ENCODE results near the gene ADCYAP1.

ADCYAP1 gene

DNA sequence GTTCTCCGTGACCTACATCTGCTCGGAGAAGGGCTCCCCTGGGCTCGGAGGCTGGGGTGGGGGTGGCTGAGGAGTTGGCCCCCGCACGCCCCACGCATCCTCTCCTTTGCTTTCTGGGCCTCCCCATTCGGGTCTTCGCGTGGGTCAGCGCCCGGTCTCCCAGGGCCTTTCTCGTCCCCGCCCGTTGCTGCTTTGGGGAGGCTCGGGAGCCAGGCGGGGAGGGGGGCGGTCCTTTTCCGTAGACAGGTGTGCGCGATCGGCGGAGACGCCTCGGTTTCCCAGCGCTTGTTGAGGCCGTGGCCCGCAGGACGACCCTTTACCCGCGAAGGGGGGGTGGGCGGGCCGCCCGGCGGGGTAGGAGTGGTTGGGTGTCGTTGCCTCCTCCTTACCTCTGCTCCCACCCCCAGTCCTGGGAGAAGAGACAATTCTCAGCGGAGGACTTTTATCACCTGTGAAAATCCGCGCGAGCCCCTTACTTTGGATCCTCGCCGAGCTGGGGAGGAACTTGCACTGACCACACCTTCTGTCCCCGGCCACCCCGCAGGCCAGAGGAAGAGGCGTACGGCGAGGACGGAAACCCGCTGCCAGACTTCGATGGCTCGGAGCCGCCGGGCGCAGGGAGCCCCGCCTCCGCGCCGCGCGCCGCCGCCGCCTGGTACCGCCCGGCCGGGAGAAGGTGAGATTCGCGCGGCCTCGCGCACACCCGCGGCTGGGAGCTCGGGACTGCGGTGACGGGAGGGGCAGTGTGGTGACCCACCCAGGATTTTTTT, 2.6 kb downstream of the ADCYAP1 start:
- Mint-ChIP-seq H3K27me3 (ENCODE audit: low read depth, poor library complexity) (peaks cover 99% of the 10 kb centered on the region), H3K4me1 (peaks cover 34% of the 10 kb centered on the region), H3K9me3 (peaks cover 7% of the 10 kb centered on the region), H3K36me3 (ENCODE audit: low read depth) (no peaks in the 10 kb centered on the region), H3K27ac (no peak overlapping the region), H3K4me3 (peak overlapping the region; percentile 79)
- peak; percentile 67 for DNase-seq
- TF ChIP-seq, protein P1, sequence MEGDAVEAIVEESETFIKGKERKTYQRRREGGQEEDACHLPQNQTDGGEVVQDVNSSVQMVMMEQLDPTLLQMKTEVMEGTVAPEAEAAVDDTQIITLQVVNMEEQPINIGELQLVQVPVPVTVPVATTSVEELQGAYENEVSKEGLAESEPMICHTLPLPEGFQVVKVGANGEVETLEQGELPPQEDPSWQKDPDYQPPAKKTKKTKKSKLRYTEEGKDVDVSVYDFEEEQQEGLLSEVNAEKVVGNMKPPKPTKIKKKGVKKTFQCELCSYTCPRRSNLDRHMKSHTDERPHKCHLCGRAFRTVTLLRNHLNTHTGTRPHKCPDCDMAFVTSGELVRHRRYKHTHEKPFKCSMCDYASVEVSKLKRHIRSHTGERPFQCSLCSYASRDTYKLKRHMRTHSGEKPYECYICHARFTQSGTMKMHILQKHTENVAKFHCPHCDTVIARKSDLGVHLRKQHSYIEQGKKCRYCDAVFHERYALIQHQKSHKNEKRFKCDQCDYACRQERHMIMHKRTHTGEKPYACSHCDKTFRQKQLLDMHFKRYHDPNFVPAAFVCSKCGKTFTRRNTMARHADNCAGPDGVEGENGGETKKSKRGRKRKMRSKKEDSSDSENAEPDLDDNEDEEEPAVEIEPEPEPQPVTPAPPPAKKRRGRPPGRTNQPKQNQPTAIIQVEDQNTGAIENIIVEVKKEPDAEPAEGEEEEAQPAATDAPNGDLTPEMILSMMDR (IDR thresholded peaks at IDR 0.05): no peak

DNA sequence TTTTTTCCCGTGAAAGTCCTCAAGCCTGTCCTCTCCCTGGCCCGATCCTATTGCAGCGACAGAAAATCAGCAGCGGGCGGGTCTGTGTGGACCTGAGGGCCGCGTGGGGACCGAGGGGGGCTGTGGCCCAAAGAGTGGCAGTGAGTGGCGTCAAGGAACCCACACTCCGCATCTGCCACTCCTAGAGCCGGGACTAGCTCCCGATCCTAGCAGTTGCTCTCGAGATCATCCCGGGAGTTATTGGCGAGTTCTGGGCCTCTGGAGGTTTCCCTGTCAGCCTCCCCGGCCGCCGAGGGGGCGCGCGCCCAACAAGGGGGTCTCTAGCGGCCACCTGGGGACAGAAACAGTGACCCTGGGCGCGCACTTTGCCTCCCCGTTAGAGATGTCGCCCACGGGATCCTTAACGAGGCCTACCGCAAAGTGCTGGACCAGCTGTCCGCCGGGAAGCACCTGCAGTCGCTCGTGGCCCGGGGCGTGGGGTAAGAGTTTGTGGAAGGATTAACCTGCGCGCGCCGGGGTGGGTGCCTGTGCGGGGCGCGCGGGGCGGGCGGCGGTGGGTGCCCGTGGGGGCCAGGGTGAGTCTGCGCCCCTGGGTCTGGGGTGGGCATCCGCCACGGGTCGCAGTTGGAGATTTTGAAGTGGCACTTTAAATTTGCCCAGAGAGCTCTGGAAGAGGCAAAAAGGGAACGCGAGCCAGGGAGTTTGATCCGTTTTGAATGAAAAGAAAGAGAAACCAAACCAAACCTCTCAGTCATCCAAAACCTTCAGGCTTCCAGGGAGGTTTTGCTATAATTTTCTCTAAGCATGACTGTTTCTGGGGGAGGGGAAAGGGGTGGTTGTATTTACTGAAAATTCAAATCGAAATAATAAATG, 3.5 kb downstream of the ADCYAP1 start:
- peaks cover 7% of the 10 kb centered on the region for H3K9me3 Mint-ChIP-seq
- H3K4me3 Mint-ChIP-seq: peak overlapping the region; percentile 79
- no peak overlapping the region for H3K27ac Mint-ChIP-seq
- peaks cover 34% of the 10 kb centered on the region for H3K4me1 Mint-ChIP-seq
- no peaks in the 10 kb centered on the region for H3K36me3 Mint-ChIP-seq (ENCODE audit: low read depth)
- TF ChIP-seq, protein P1 (IDR thresholded peaks at IDR 0.05): no peak
- H3K27me3 Mint-ChIP-seq (ENCODE audit: low read depth, poor library complexity): peaks cover 99% of the 10 kb centered on the region
- peak; percentile 35 for DNase-seq

DNA sequence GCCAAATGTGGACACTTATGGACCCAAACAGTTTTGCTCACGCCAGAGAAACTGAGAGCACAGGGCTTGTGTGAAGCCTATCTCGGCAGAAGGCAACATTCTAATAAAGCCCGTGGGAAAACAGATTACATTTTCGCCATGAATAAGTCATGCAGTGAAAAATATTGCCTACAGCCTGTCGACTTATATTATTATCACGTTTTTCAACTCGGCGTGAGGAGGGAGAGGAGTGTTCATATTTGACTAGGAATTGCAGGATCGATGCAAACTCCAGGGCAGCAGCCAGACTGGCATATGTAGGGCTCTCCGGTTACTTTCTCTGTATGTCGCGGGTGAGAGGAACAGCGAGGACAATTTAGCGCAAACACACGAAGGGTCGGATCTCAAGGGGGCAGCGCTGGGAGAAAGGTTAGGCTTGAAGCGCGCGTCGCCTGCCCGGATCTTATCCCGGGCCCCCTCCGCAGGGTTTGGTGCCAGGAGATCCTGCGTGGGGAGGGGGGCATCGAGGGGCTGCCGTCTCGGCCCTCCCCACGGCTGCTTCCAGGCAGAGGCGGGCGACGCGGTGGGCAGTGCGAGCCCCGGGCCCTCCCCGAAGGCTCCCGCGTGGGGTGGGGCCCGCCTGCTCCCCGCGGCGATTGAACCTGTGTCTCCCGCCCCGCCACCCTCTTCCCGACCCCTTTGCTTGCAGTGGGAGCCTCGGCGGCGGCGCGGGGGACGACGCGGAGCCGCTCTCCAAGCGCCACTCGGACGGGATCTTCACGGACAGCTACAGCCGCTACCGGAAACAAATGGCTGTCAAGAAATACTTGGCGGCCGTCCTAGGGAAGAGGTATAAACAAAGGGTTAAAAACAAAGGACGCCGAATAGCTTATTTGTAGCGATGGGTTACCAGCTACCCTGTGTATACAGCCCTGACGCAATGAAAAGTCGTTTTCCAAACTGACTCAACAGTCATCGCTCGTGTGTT, 4.4 kb downstream of the ADCYAP1 start:
- H3K36me3 Mint-ChIP-seq (ENCODE audit: low read depth): no peaks in the 10 kb centered on the region
- peaks cover 2% of the 10 kb centered on the region for H3K9me3 Mint-ChIP-seq
- H3K27ac Mint-ChIP-seq: no peak overlapping the region
- H3K4me3 Mint-ChIP-seq: peak overlapping the region; percentile 79
- TF ChIP-seq, protein P1 (IDR thresholded peaks at IDR 0.05): no peak
- H3K27me3 Mint-ChIP-seq (ENCODE audit: low read depth, poor library complexity): peaks cover 99% of the 10 kb centered on the region
- peak; percentile 41 for DNase-seq
- H3K4me1 Mint-ChIP-seq: peaks cover 29% of the 10 kb centered on the region

DNA sequence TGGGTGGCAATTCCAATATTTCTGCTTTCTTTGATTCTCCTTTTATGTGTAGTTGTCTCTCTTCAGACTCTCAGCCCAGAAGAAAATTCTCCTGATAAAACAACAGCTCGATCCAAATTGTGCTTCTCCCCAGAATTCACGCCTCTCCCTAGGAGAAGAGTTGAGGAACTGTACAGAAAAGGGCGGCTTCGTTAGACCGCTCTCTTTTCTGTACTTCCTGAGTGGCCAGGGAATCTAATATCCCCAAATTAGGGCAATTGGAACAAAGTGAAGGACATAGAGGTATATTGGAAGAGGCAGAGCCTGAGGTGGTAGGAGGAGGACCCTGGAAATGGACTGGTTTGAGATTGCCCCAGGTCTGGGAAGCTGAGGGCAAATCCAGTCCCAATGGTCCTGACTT, 5.6 kb downstream of the ADCYAP1 start:
- no peak overlapping the region for H3K27ac Mint-ChIP-seq
- H3K4me3 Mint-ChIP-seq: no peak overlapping the region
- H3K36me3 Mint-ChIP-seq (ENCODE audit: low read depth): no peaks in the 10 kb centered on the region

DNA sequence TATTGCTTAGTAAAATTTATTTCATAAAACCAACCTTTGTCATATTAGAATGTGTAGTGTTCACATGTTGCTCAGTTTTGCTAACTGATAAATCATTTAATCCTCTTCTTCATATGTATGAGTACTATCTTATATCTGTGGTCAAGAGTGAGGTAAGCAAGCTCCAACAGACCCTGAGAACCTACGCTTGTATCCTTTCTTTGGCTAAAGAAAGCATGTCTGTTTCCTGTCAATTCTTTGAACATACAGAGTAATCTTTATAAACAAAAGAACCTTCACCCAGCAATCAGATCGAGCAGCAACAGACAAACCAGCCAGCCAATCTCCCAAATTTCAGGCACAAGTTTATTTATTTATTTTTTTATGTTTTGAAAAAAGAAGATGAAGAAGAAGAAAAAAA, 6.4 kb downstream of the ADCYAP1 start:
- Mint-ChIP-seq H3K27ac (no peak overlapping the region), H3K4me1 (peaks cover 15% of the 10 kb centered on the region), H3K4me3 (no peak overlapping the region), H3K27me3 (ENCODE audit: low read depth, poor library complexity) (peaks cover 94% of the 10 kb centered on the region), H3K36me3 (ENCODE audit: low read depth) (no peaks in the 10 kb centered on the region), H3K9me3 (no peaks in the 10 kb centered on the region)
- DNase-seq: no peak
- TF ChIP-seq, protein P1 (IDR thresholded peaks at IDR 0.05): no peak

More for the DNA sequence above, 5.6 kb downstream of the ADCYAP1 start:
- peaks cover 20% of the 10 kb centered on the region for H3K4me1 Mint-ChIP-seq
- H3K27me3 Mint-ChIP-seq (ENCODE audit: low read depth, poor library complexity): peaks cover 97% of the 10 kb centered on the region
- TF ChIP-seq, protein P1 (IDR thresholded peaks at IDR 0.05): no peak
- no peak for DNase-seq
- H3K9me3 Mint-ChIP-seq: no peaks in the 10 kb centered on the region
